Measurements from ENCODE around the gene PTGER1.
"Not testable (repeated sequence)": the region's sequence is repeated elsewhere in the genome, so short reads cannot be mapped to it uniquely, and the experiment has no call there.

PTGER1 gene

GRCh38 chr19:14511229-14511593, 36.1 kb upstream of the PTGER1 start:
- Mint-ChIP-seq H3K36me3 (peaks cover 29% of the 10 kb centered on the region), H3K27ac (peak overlapping the region; percentile 56)
- CTCF ChIA-PET: no interaction called here

GRCh38 chr19:14510311-14511228, 35.4 kb upstream of the PTGER1 start:
- peaks cover 72% of the 10 kb centered on the region for H3K4me1 Mint-ChIP-seq
- CTCF ChIA-PET: no interaction called here

More at GRCh38 chr19:14511229-14511593, 36.1 kb upstream of the PTGER1 start:
- no peaks in the 10 kb centered on the region for H3K27me3 Mint-ChIP-seq
- H3K9me3 Mint-ChIP-seq: no peaks in the 10 kb centered on the region
- DNase-seq: no peak
- H3K4me1 Mint-ChIP-seq: peaks cover 72% of the 10 kb centered on the region
- no peak overlapping the region for H3K4me3 Mint-ChIP-seq

GRCh38 chr19:14507704-14508542, 32.8 kb upstream of the PTGER1 start:
- peaks cover 72% of the 10 kb centered on the region for H3K4me1 Mint-ChIP-seq
- no peak for DNase-seq
- no peaks in the 10 kb centered on the region for H3K9me3 Mint-ChIP-seq
- H3K4me3 Mint-ChIP-seq: no peak overlapping the region
- H3K27ac Mint-ChIP-seq: peak overlapping the region; percentile 95
- peaks cover 17% of the 10 kb centered on the region for H3K27me3 Mint-ChIP-seq
- H3K36me3 Mint-ChIP-seq: peaks cover 3% of the 10 kb centered on the region
- CTCF ChIA-PET: interaction anchor here (0.9 to 4.5 kb wide), 6 partner anchors 10 to 48 kb away, joined by 4 to 30 read pairs (median 8); no protein-coding TSS in a partner anchor

More at GRCh38 chr19:14510311-14511228, 35.4 kb upstream of the PTGER1 start:
- Mint-ChIP-seq H3K9me3 (no peaks in the 10 kb centered on the region), H3K27ac (peak overlapping the region; percentile 70), H3K36me3 (peaks cover 23% of the 10 kb centered on the region), H3K4me3 (no peak overlapping the region), H3K27me3 (peaks cover under 1% of the 10 kb centered on the region)
- DNase-seq: no peak

- DNase-seq: peak; percentile 81
- Mint-ChIP-seq H3K27ac (peak overlapping the region; percentile 95), H3K9me3 (no peaks in the 10 kb centered on the region), H3K27me3 (peaks cover 22% of the 10 kb centered on the region), H3K4me3 (peak overlapping the region; percentile 26), H3K36me3 (no peaks in the 10 kb centered on the region), H3K4me1 (peaks cover 61% of the 10 kb centered on the region)
- CTCF ChIA-PET: interaction anchor here (1.3 to 4.5 kb wide), 9 partner anchors 10 to 124 kb away, joined by 3 to 39 read pairs (median 10); partner anchors contain the start of genes DNAJB1, GIPC1 and NDUFB7
Measured at GRCh38 chr19:14505488-14506239, 30.5 kb upstream of the PTGER1 start.

DNA sequence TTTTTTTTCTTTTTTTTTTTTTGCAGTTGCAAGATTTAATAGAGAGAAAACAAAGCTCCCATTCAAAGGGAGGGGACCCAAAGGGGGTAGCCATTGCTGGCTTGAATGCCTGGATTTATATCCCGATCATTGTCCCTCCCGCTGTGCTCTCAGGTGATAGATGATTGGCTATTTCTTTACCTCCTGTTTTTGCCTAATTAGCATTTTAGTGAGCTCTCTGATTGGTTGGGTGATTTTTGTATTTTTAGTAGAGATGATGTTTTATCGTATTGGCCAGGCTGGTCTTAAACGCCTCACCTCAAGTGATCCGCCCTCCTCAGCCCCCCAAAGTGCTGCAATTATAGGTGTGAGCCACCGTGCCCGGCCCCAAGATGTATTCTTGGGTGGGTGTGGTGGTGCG, 29.4 kb upstream of the PTGER1 start:
- not testable (repeated sequence) for DNase-seq, H3K27ac Mint-ChIP-seq, H3K9me3 Mint-ChIP-seq, H3K36me3 Mint-ChIP-seq, H3K4me3 Mint-ChIP-seq
- Mint-ChIP-seq H3K4me1 (peaks cover 53% of the 10 kb centered on the region), H3K27me3 (peaks cover 22% of the 10 kb centered on the region)
- CTCF ChIA-PET: interaction anchor here (0.6 to 4.5 kb wide), 10 partner anchors 8 to 64 kb away, joined by 3 to 39 read pairs (median 6); partner anchors contain the start of gene DNAJB1

DNA sequence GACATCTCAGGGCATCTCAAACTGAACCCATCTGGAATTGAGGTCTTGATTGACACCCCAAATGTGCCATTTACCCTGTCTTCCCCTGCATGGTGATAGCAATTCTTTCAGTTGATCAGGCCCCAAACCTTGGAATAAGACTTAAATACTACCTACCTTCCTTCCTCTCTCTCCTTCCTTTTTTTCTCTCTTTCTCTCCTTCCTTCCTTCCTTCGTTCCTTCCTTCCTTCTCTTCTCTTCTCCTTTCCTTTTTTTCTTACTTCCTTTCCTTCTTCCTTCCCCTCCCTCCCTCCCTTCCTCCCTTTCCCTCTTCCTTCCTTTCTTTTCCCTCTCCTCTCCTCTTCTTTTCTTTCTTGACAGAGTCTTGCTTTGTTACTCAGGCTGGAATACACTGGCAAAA, 28.1 kb upstream of the PTGER1 start:
- Mint-ChIP-seq H3K4me3 (no peak overlapping the region), H3K27me3 (peaks cover 26% of the 10 kb centered on the region), H3K4me1 (peaks cover 43% of the 10 kb centered on the region), H3K9me3 (no peaks in the 10 kb centered on the region), H3K27ac (no peak overlapping the region), H3K36me3 (no peaks in the 10 kb centered on the region)
- CTCF ChIA-PET: interaction anchor here (1.3 to 4.5 kb wide), 6 partner anchors 11 to 53 kb away, joined by 4 to 39 read pairs (median 8); partner anchors contain the start of gene DNAJB1
- DNase-seq: no peak

GRCh38 chr19:14502334-14503092, 27.4 kb upstream of the PTGER1 start:
- H3K9me3 Mint-ChIP-seq: no peaks in the 10 kb centered on the region
- no peak overlapping the region for H3K27ac Mint-ChIP-seq
- no peaks in the 10 kb centered on the region for H3K36me3 Mint-ChIP-seq
- H3K27me3 Mint-ChIP-seq: peaks cover 33% of the 10 kb centered on the region
- CTCF ChIA-PET: interaction anchor here (0.5 to 1.5 kb wide), 2 partner anchors 80 to 366 kb away, joined by 3 to 4 read pairs; partner anchors contain the start of gene ASF1B
- H3K4me3 Mint-ChIP-seq: no peak overlapping the region
- no peak for DNase-seq
- peaks cover 36% of the 10 kb centered on the region for H3K4me1 Mint-ChIP-seq

DNA sequence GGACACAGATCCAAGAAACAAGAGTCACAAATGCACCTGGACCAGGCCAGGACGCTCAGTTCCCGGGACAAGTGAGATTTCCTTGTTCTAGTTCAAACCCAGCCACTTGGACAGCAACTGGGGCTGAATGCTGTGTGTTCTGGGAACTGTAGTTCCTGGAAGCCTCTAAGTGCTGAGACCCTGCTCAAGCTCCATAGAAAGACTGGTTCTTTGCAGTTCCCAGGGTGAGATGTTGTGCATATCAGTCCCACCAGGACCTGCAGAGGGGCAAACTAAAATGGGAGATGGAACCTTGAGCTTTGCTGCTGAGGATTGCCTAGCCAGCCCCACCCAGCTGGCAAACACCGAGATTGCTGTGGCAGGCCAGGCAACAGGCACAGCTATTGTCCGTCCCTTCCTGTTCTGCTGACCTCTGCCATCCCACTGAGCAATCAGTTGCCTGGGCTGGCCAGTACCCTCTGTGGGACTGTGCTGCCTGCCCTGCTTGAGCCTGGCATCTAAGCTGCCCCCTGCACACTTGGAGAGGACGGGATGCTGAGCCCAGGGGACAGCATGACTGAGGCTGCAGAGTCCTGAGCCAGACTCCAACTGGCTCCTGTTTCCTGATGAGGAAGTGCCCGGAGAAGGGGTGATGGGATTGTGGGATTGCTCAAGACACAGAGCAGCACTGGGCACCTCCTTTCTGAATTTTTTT, 22.2 kb upstream of the PTGER1 start:
- Mint-ChIP-seq H3K9me3 (no peaks in the 10 kb centered on the region), H3K27ac (no peak overlapping the region), H3K27me3 (peaks cover 28% of the 10 kb centered on the region), H3K4me1 (peaks cover 33% of the 10 kb centered on the region), H3K36me3 (peaks cover 5% of the 10 kb centered on the region), H3K4me3 (peak overlapping the region; percentile 85)
- CTCF ChIA-PET: interaction anchor here (0.6 to 4.6 kb wide), 6 partner anchors 8 to 18 kb away, joined by 3 to 19 read pairs (median 4); no protein-coding TSS in a partner anchor
- no peak for DNase-seq

DNA sequence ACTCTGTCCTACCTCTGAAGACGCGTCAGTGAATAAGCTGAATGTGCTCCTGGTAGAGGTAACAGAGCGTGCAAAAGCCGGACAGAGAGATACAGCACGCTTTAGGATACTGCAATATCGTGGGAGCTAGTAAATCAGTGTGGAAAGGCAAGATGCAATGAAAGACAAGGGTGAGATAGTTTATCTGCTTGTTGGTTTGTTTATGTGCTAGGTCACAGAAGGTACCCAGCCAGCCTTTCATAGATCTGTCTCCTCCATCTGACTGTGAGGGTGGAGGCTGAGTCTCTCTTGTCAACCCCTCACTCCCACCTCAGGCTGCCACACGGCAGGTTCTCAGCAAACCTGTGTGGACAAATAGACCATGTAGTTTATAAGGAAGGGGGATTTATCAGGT, 21.7 kb upstream of the PTGER1 start:
- CTCF ChIA-PET: interaction anchor here (1.1 to 4.6 kb wide), 4 partner anchors 9 to 17 kb away, joined by 4 to 19 read pairs (median 8); no protein-coding TSS in a partner anchor
- Mint-ChIP-seq H3K4me1 (peaks cover 33% of the 10 kb centered on the region), H3K27me3 (peaks cover 26% of the 10 kb centered on the region), H3K27ac (peak overlapping the region; percentile 75), H3K36me3 (peaks cover 6% of the 10 kb centered on the region), H3K9me3 (no peaks in the 10 kb centered on the region), H3K4me3 (peak overlapping the region; percentile 85)
- no peak for DNase-seq

DNA sequence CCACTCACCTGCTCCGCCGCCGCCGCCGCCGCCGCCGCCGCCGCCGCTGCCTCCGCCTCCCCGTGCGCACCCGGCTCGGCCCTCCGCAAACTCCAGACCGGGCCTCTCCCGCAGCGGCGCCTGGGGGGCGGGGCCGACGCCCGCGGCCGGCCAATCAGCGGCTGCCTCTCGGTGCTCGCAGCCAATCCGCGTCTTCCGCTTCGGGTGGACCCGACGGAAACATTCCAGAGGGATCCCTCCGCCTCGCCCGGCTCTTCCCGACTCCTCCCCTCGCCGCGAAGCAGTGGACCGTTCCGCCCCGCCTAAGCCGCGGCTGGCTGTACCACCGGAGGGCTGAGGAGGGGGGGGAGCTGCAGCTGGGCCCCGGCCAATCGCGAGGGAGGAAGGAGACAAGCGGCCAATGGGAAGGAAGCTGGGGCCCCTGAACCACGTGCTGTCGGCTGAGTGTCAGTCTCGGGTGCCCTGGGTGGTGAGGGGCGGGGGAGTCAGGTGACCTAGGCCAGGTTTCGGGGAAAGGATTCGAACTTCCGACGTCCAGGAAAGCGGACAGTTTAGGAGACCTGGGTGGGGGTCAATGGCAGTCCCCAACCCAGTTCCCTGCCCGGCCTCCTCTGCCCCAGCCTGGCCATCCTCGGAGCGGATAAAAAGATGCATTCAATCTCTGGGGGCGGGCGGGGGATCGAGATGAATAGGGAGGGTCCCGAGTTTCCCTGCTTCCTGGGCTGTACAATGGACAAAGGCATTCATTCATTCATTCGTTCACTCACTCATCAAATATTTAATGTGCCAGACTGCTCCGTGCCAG, 21.1 kb upstream of the PTGER1 start, which contains the start of gene GIPC1:
Gene GIPC1 (minus strand): TSS at position 99 of the 805 bp plus-strand sequence. CDS start 13,151 bp downstream, outside the sequence.
- peaks cover 9% of the 10 kb centered on the region for H3K36me3 Mint-ChIP-seq
- peak within 1 kb of the TSS; percentile 85 for H3K4me3 Mint-ChIP-seq
- peak within 1 kb of the TSS; percentile 84 for H3K27ac Mint-ChIP-seq
- CTCF ChIA-PET: interaction anchor here (0.7 to 4.6 kb wide), 6 partner anchors 8 to 21 kb away, joined by 3 to 19 read pairs (median 4); partner anchors contain the start of gene PTGER1
- H3K9me3 Mint-ChIP-seq: no peaks in the 10 kb centered on the region
- peaks cover 33% of the 10 kb centered on the region for H3K4me1 Mint-ChIP-seq
- H3K27me3 Mint-ChIP-seq: peaks cover 26% of the 10 kb centered on the region
- peak; percentile 88 for DNase-seq

GRCh38 chr19:14495672-14496028, 20.5 kb upstream of the PTGER1 start:
- CTCF ChIA-PET: interaction anchor here (0.6 to 4.6 kb wide), 8 partner anchors 8 to 61 kb away, joined by 3 to 19 read pairs (median 4); partner anchors contain the start of gene PTGER1
- peak overlapping the region; percentile 84 for H3K27ac Mint-ChIP-seq

More at GRCh38 chr19:14495672-14496028, 20.5 kb upstream of the PTGER1 start:
- H3K27me3 Mint-ChIP-seq: peaks cover 26% of the 10 kb centered on the region
- H3K4me1 Mint-ChIP-seq: peaks cover 33% of the 10 kb centered on the region
- no peaks in the 10 kb centered on the region for H3K9me3 Mint-ChIP-seq
- peaks cover 9% of the 10 kb centered on the region for H3K36me3 Mint-ChIP-seq
- peak overlapping the region; percentile 85 for H3K4me3 Mint-ChIP-seq
- DNase-seq: no peak
